Frontal cortex (tissue), 4 donors: ENCODE measurements around the gene SAP30BP. TPM values are rescaled to one million over a fixed set of nuclear protein-coding genes. Genes with fewer than 3 reads are reported as not detected.

Experiments used
- DNase-seq, 2 donors: peaks; one replicate each; pipeline ENCODE4 v3.0.0; 2012; ENCODE audit warnings: low spot score in 2 of 2
- FAIRE-seq: peaks from 2 replicates; lab custom pipeline; 2012; peaks lifted over from hg19 to GRCh38; lab: Jason Lieb, UNC
- total RNA-seq: library from RNA; depleted of rRNA; stranded (reverse); fragments of >200 nt; gene quantifications from one replicate; pipeline ENCODE4 v1.2.3, GENCODE V29; 2014
- donor health status: control.
- donor health status: control.
- donor health status: control.

Gene SAP30BP
- total RNA-seq, 1 donor from 2014 or later: 39.9 TPM

GRCh38 chr17:75731086-75731715, 64.1 kb downstream of the SAP30BP start:
- no peak for DNase-seq
- FAIRE-seq: no peak

- FAIRE-seq: no peak
- DNase-seq: no peak
Measured at GRCh38 chr17:75731716-75732498, 64.8 kb downstream of the SAP30BP start.

- FAIRE-seq (no peak), DNase-seq (no peak)
Measured at GRCh38 chr17:75733471-75733870, 66.3 kb downstream of the SAP30BP start.

GRCh38 chr17:75734674-75735294, 67.6 kb downstream of the SAP30BP start:
- no peak for FAIRE-seq

GRCh38 chr17:75736173-75736835, 69.2 kb downstream of the SAP30BP start:
- no peak for FAIRE-seq

More at GRCh38 chr17:75734674-75735294, 67.6 kb downstream of the SAP30BP start:
- DNase-seq: no peak

GRCh38 chr17:75737133-75737962, 70.2 kb downstream of the SAP30BP start:
- DNase-seq: no peak
- no peak for FAIRE-seq

More at GRCh38 chr17:75736173-75736835, 69.2 kb downstream of the SAP30BP start:
- DNase-seq: no peak

- DNase-seq (peak; percentile 61 to 62), FAIRE-seq (no peak)
Measured at GRCh38 chr17:75738218-75738802, 71.2 kb downstream of the SAP30BP start.

- FAIRE-seq: no peak
Measured at GRCh38 chr17:75739174-75739573, 72.0 kb downstream of the SAP30BP start.

GRCh38 chr17:75739801-75740200, 72.7 kb downstream of the SAP30BP start:
- no peak for DNase-seq
- FAIRE-seq: no peak

More at GRCh38 chr17:75739174-75739573, 72.0 kb downstream of the SAP30BP start:
- no peak for DNase-seq

GRCh38 chr17:75740215-75740614, 73.1 kb downstream of the SAP30BP start:
- DNase-seq: no peak
- no peak for FAIRE-seq

- FAIRE-seq: no peak
- DNase-seq: no peak
Measured at GRCh38 chr17:75740631-75741077, 73.5 kb downstream of the SAP30BP start.

GRCh38 chr17:75742337-75742736, 75.2 kb downstream of the SAP30BP start:
- FAIRE-seq (no peak), DNase-seq (no peak)

GRCh38 chr17:75743625-75744206, 76.6 kb downstream of the SAP30BP start:
- DNase-seq: no peak
- no peak for FAIRE-seq

- DNase-seq (no peak), FAIRE-seq (no peak)
Measured at GRCh38 chr17:75748706-75749105, 81.6 kb downstream of the SAP30BP start.

GRCh38 chr17:75749545-75750389, 82.6 kb downstream of the SAP30BP start:
- DNase-seq (peak; percentile 81 to 86), FAIRE-seq (no peak)

- FAIRE-seq (no peak), DNase-seq (no peak)
Measured at GRCh38 chr17:75750661-75751423, 83.7 kb downstream of the SAP30BP start.
